GM21737 (cell line): ENCODE measurements around the gene LIMD2.

ENCODE experiments used
- ATAC-seq: cut with Tn5 transposase; IDR thresholded peaks from one replicate; pipeline ENCODE4 v1.9.1; 2021; ENCODE audit warnings: mild to moderate bottlenecking, moderate library complexity; ENCODE audit not compliant: unreplicated experiment

The LIMD2 gene

DNA sequence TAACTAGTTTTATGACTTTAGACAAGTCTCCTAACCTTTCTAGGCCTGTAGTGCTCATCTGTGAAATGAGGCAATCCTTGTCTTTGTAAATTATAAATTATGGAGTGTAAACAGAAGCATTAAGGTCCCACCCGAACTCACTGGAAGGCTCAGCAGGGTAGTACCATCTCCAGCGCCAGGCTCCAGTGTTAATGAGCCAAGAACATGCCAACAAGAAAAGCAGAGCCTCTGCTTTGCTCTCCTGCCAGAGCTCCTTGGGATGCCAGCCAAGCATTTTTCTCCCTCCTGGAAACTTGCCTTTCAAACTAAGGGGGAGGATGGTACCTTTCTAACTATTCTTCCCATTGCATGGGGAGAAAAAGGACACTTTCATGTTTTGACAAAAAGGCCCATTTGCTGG lies 14.9 kb downstream of the LIMD2 start:
- no peak for ATAC-seq

DNA sequence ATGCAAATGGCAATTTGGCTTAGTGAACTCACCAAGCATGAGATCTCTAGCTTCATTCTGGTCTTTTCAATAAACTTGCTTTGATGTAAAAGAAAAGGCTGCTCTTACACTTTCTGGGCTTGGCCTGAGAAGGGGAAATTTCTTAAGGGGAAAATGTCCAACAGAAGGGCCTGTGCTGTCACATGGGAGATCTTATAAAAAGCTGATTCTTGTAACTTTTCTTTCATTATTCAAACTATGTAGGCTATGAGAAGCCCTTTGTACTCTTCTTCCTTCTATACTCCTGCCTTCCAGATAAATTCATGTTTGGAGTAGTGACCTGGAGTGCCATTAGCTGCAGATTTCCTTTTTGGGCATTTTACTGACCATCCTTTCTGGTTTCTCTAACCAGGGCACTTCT lies 16.9 kb downstream of the LIMD2 start:
- ATAC-seq, result no peak

DNA sequence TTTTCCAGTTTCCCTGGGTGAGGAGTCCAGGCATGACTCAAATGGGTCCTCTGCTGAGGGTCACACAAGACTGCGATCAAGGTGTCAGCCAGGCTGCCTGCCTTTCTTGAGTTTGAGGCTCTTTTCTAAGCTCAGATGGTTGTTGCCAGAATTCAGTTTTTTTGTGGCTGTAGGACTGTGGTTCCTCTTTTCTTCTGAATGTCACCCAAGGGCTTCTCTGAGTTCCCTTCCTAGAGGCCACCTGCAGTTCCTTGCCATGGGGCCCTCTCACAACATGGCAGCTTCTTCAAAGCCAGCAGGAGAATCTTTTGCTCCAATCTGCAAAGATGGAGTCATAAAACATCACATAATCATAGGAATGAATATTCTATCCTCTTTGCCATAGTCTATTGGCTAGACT lies 17.5 kb downstream of the LIMD2 start:
- ATAC-seq, result no peak

DNA sequence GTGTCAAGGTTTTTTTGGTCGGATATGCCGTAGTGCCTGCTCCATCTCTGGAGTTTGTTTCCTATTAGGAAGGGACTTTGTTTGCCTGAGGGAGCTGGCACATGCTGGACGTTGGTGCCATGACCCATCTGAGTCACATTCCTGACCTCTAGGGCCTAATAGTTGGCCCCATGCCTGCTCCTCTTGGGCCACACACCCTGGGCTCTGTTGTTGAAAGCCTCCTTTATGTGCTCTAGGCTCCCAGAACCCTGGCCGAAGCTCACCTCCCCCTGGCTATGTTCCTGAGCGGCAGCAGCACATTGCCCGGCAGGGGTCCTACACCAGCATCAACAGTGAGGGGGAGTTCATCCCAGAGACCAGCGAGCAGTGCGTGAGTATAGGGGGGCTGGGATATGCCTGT lies 18.4 kb downstream of the LIMD2 start:
- no peak for ATAC-seq

DNA sequence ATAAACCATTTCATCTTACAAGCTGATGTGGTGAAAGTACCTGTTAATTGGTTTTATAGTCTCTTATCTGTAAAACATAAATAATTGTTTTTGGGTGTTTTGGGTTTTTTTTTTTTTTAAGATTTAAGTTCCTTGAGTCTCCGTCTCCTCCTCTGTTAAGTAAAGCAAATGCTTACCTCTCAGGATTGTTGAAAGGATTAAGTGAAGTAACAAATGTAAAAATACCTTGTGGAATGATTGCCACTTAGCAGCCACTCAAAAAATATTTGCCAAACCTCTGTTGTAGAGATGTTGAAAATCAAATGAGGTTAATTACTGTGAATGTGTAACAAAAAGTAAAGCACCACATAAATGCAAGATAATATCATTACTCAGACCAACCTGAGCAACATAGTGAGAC lies 19.2 kb downstream of the LIMD2 start:
- no peak for ATAC-seq

DNA sequence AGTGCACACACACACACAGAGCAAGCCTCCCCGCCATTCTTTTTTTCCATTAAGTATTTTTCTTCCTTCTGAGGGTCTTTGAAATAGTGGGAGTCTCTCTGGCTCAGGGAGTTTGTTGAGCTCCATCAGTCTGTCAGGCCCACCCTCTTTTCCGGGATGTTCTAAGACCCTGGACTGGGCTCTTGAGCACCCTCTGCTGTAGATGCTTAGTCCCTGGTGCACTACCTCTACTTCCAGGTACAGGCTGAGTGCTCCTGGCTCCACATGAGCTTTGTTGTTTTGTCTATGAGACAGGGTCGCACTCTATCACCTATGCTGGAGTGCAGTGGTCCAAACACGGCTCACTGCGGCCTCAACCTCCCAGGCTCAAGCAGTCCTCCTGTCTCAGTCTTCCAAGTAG lies 20.7 kb downstream of the LIMD2 start:
- no peak for ATAC-seq

DNA sequence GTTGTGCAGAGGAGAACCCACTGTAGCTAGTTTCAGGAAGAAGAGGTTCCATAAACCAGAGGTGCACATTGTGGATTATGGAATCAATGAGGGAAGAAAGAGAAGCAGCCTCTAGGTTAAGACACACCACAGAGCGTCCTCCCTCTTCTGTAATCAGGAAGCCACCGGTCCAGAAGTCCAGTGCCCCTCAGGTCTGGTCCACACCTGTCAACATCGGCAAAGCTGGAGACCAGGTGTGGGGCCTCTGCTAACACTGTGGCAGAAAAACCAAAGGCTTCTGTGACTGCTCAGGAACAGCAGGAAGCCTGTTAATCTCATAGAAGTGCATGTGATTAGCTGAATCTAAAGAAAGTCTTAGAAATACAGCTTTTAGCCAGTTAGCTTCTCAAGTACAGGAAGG lies 23.3 kb downstream of the LIMD2 start:
- no peak for ATAC-seq

DNA sequence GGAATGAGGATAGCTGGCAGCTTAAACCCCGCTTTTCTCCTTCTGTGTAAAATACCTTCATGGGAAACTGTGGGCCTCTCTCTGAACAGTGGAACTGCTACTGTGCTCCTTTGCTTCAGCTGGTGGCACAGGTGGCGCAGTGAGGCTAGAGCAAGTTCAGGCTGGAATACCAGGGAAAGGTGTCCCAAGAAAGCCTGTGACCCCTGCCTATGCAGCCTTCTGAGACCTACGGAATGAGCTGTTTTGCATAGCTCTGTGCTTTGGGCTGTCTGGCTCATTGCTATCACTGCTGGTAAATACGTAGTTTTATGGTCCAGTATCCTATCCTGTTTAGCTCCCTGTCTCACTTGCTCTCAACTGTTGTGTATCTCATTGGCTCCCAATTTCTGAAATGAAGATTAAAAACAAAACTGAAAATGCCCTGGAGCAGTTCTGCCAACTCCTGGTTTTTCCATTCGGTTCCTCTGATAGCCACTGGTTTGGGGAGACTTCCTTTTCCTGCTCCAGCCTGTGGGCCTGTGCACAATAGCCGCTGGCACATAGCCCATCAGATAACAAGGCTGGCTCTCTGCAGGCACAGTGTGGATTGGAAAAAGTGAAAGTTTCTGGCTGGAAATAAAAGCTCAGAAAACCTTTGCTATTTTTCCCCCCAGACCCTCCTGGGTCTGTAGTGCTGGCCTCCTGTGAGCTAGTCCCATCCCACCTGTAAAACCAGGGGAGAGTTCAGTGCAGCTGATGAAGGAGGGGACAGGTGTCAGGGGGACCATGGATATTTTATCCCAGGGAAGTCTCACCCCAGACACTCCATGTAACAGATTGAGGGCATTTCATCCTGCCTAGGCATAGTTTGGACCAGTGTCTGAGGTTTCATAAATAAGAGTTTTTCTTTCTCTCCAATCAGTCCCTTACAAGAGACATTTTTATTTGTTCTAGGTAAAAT lies 24.0 kb downstream of the LIMD2 start:
- ATAC-seq, result no peak

DNA sequence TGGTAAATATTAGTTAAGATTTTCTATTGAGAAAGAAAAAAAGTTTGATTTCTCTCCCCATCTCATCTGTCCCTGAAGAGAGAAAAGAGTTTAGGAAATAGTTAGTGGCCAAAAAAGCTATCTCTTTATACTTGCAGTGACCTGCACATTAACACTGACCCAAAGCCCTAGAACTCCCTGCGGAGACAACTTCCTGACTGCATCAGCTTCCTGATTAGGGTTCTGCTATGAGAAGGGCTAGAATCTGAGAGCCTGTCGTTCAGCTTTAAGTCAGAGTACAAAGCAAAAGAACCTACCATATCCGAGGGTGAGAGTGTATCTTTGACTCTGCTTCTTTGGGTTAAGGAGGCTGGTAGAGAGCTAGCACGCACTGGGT lies 24.7 kb downstream of the LIMD2 start:
- no peak for ATAC-seq

DNA sequence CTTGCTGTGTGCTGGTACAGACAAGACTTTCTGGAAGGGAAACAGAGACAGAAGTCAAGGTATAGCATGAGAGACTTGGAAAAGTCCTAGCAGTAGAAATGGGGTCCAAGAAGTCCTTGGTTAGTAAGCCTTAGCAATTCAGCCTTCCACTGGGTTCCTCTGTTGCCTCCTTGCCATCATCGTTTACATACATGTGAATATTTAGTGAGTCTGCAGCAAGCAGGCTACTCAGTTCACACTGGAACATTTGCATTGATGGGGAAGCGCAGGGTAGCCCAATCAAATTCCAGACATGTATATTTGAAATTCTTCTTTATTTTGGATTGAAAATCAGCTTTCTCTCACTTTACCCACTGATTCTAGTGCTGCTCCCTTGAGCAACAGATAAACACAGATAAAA lies 27.1 kb downstream of the LIMD2 start:
- ATAC-seq, result no peak

DNA sequence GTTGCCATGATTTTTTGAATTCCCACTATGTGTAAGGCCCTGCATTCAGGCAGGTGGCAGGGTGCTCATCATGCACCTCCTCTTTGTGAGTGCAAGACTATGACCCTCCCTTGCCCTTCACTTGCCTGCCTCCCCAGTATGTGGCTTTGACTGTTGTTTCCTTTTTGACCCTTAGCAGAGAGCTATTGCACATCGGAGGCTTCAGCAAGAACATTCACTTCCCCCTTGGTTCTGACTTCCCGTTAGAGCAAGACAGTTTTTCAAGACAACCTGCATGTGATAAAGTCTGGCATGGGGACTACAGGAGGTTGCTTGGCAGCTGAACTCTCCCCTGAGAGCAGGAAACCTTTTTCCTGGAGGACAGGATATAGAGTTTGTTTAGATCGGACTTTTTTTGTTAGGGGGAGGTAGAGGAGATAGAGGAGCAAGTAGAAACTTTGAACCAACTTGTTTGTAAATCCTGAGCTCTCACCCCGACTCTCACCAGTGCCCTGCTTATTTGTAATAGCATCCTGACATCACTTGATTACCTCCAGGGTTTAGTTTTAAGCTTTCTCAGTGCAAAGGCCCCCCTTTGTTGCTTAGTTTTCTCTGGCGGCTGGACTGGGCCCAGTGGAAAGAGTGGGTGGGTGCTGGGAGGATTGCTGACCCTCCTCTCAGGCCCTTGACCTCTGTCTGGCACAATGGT lies 34.3 kb downstream of the LIMD2 start:
- no peak for ATAC-seq

DNA sequence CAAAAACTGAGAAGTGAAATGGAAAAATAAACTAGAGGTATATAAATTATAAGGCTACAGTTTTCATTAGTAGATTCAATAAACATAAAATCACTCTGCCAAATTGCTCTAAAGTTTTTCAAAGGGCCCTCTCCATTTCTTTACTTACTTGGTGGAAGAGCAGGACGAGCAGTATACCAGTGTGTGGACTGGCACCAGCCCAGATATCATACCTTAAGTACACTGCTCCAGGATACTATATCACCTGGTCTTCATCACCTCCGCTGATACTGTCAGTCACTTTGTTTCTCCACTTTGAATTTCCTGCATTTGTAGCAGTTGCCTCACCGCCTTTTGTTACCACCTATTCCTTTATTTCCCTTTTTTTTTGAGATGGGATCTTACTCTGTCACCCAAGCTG lies 40.1 kb downstream of the LIMD2 start:
- no peak for ATAC-seq

DNA sequence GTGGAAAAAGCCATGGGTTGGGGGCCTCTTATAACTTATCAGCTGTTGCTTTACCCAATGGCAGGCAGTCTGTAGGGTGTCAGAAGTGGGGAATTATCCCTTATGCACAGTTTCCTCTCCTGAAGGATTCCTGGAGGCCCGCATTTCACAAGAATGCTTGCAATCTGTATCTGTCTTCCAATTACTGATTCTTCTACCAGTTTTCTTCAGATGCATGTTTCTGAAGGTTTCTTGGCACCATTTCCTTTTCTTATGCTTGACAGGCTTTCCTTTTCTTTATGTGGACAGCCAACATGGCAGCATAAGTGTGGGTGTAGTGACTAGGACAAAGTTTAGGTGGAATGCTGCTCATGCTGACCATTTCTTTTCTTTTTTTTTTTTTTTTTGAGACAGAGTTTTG lies 41.6 kb downstream of the LIMD2 start:
- ATAC-seq, result no peak

DNA sequence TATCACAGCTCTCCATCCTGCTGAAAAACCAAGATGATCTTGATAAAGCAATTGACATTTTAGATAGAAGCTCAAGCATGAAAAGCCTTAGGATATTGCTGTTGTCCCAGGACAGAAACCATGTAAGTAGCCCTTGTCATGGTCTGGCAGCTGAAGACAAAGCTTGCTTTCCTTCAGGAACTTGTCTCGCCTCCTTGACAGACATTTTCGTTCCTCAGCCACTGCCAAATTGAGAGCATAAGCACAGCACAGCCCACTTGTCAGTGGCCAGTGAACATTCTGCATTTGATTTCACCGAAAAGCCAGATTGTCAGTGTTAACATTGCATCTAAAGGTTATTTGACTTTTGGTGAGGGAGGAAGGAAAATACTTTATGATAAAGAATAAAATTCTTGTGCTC lies 42.1 kb downstream of the LIMD2 start:
- ATAC-seq, result no peak

DNA sequence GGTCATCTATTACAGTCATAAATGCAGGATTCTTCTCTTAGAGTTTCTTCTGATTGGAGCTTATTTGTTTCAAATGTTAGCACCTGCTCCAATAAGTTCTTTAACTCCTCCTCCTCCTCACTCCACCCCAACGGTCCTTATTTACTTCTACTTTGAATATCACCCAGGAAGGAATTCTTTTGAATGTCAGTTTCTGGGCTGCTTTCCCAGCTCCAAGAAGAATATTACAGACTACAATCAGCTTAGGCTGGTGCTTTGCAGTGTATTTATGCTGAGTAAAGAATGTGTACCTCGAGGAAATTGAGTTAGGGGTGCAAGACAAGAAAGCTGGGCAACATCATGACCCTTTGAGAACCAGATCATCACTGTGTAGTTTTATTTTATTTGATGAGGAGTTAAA lies 46.9 kb downstream of the LIMD2 start:
- no peak for ATAC-seq

DNA sequence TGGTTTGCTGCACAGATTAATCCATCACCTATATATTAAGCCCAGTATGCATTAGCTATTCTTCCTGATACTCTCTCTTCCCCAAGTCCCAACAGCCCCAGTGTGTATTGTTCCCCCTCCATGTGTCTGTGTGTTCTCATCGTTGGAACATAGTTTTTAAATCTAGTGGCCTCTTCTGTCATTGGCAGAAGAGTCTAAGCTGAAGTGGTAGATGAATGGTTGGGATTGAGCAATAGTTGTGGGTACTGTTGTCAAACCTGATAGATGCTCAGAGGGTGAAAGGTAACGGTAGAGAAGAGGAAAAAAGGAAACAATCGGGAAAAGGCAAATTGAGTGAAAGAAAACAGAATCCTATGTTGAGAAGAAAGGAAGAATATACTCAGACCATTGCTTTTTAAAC lies 47.8 kb downstream of the LIMD2 start:
- no peak for ATAC-seq

DNA sequence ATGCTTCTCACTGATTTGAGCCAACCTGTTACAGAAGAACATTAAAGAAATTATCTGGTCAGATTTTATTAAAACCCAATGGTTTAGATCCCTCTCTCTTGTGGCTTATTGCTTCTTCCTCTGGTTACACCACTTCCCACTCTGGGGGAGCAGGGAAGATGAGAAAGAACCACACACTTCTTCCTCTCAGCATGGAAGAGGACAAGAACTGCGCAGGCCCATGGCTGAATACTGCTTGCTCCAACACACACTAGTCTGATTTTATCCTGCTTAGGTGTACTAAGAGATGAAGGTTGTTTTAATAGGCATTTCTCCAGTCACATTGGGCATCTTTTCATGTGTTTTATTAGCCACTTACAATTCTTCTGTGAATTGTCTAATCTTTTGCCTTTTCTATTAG lies 50.1 kb downstream of the LIMD2 start:
- no peak for ATAC-seq

DNA sequence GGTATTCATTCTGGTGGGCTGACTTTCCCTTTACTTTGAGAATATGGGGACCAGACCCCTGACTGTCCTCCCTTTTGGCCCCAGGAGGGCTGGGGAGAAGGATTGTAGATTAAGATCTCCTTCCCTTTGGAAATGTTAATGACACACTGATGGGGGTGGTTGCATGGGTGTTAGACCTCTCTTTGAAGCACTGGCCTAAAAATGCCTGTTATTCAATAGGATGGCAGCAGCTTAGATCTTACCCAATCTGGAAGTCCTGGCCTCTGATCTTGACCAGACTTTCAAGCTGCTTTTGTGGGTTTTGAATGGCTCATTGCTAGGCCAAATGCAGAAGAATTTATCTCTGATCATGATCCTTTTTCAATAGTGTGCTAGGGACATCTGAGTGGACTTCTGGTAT lies 52.0 kb downstream of the LIMD2 start:
- no peak for ATAC-seq

DNA sequence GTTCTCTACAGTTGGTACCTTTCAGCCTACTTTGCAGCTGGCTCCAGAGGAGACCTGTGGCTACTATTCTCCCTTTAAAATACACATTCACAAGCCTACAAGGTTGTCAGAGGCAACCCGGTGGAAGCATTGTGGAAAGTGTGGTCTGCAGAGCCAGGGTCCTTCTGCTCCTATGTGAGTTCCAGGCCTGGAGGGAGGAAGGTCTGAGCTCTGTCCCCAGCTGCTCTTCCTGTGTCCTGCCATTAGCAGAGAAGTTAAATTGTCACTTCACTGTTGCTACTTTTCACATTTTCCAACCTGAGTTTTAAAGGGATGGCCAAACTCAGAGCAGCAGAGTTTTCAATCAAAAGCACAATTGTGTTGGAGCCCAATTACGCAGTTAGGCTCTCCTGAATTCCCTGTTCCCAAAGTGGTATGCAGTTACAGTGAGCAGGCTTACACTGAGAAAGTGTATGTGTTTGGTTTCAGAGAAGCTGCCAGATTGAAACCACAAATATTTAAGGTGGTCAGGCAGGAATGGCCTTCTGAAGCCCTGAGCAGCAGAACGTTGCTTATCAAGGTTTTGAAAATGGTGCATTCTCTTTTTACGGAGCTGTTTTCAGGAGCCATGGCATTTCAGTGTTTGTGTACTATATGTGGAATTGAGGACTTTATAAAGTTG lies 52.7 kb downstream of the LIMD2 start:
- ATAC-seq, result no peak

DNA sequence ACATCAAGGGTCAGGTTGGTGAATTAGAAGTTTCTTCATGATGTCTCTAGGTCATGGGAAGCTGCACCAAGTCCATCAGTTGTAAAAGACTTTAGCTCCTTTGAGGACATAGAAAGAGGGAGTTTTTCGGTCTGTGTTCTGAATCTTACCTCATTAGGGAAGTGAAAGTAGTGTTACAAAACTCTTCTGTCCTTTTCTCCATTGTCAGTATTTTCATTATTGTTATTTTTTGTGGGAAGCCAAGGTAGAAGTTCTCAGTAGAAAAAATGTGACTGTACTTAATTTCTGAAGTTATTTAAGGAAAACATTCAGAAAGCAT lies 53.5 kb downstream of the LIMD2 start:
- ATAC-seq, result peak; percentile 80
